ENCODE results near the gene RFTN2. TPM values are rescaled to one million over a fixed set of nuclear protein-coding genes. Genes with fewer than 3 reads are reported as not detected.
"Not testable (repeated sequence)": the region's sequence is repeated elsewhere in the genome, so short reads cannot be mapped to it uniquely, and the experiment has no call there.

The RFTN2 gene, protein sequence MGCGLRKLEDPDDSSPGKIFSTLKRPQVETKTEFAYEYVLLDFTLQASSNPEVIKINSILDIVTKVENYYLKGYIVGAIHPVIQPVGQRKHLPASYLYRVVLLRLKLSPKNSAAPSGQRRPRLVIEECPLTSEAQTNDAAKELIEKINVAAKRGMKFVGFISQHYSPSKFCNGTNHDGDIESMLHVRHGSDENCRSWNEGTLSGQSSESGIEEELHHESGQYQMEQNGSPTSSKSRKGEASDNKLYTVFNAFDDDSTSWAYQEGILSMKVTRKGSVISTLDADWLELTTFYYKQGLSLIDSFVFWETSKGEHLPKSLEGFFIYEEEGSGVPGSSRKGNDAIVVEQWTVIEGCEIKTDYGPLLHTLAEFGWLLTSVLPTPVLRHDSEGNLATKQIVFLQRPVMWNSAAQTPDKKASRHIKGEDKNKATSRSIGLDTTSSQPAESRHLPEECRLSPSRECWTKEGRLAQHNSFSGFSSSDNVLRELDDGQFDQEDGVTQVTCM
- not detected in 2 replicates for total RNA-seq

DNA sequence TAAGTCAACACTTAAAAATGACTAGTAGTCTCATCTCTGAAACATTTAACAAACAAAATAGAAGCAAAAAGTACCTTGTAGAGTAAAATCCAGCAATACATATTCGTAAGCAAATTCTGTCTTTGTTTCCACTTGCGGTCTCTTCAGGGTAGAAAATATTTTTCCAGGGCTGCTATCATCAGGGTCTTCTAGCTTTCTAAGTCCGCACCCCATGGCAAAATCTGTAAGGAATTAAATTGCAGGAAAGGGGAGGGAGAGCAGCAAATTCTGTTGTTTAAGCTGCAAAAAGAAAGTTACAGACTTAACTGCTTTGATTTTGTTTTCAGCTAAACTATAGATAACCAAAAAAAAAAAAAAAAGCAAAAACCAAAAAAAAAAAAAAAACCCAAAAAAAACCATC, at the start of gene RFTN2:
Gene RFTN2, minus strand, starts transcription at position 342 of the 400 bp plus-strand sequence. Its CDS starts 129 bp downstream, at position 213.
- intact Hi-C loops (cut with micrococcal nuclease), result no loop called here
- no peaks in the 10 kb centered on the region for H3K9me3 Mint-ChIP-seq
- H3K27me3 Mint-ChIP-seq (ENCODE audit: low read depth), result peaks cover 26% of the 10 kb centered on the region
- H3K4me3 Mint-ChIP-seq (ENCODE audit: low read depth), result no peak within 1 kb of the TSS
- DNase-seq (ENCODE audit: low spot score), result no peak
- no peak within 1 kb of the TSS for H3K27ac Mint-ChIP-seq
- no peaks in the 10 kb centered on the region for H3K36me3 Mint-ChIP-seq (ENCODE audit: low read depth)
- no peaks in the 10 kb centered on the region for H3K4me1 Mint-ChIP-seq (ENCODE audit: low read depth)

DNA sequence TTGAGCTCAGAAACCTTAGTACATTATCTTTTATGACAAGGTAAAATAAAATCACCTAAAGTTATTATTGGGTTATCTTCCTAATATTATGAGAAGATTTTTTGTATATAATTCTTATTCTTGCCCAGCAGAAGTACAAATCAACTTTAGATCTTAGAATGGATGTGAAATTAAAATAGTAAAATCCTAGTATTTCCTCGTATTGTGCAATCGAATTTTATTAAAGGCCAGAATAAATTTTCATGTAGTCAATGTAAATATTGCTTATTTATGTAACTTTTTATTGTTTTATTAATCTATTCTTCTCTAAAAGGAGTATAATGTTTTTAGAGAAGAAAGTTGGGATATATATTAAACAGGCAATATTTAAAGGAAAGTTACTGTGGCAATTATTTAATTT, 42.5 kb upstream of the RFTN2 start:
- DNase-seq (ENCODE audit: low spot score), result no peak
- intact Hi-C loops (cut with micrococcal nuclease), result no loop called here
- Mint-ChIP-seq H3K9me3 (no peaks in the 10 kb centered on the region), H3K27ac (no peak overlapping the region), H3K4me3 (ENCODE audit: low read depth) (no peak overlapping the region), H3K4me1 (ENCODE audit: low read depth) (peaks cover 7% of the 10 kb centered on the region), H3K36me3 (ENCODE audit: low read depth) (peaks cover 8% of the 10 kb centered on the region), H3K27me3 (ENCODE audit: low read depth) (no peaks in the 10 kb centered on the region)

DNA sequence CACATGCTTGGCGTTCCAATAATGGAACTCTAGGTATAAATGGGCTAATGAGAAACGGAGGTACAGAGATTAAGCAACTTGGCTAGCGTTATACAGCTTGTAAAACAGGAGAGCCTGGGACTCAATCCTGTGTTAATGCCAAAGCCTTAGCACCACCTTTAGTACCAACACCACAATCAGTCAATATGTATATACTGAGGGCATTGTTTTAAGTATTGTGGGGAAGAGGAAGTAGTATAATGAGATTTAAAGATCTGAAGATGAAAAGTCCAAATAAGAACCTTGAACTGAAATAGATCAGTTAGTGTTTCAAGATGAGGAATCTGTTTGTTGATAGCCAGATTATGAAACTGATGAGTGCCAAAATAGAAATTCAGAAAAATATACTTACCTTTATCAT, 37.9 kb upstream of the RFTN2 start:
- Mint-ChIP-seq H3K36me3 (ENCODE audit: low read depth) (peaks cover 38% of the 10 kb centered on the region), H3K9me3 (no peaks in the 10 kb centered on the region), H3K4me1 (ENCODE audit: low read depth) (peaks cover 34% of the 10 kb centered on the region), H3K4me3 (ENCODE audit: low read depth) (no peak overlapping the region), H3K27me3 (ENCODE audit: low read depth) (no peaks in the 10 kb centered on the region), H3K27ac (no peak overlapping the region)
- intact Hi-C loops (cut with micrococcal nuclease), result no loop called here
- no peak for DNase-seq (ENCODE audit: low spot score)

DNA sequence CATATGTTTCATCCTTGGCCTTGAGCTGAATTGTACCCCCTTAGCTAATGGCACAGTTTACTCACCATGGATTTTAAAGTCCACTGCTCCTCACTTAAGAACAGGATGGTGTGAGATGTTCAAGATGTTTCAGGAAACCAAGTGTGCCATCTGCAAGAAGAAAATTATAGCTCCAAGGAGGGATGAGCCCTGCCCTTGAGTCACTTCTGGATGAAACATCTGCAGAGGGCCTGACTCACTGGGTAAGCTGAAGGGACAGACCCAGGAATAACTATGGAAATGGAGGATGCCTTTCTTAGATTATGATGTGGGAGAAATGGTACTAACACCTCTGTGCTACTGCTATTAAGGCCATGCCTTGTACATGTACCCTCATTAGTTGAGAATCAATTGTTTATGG, 36.2 kb upstream of the RFTN2 start:
- no peak for DNase-seq (ENCODE audit: low spot score)
- Mint-ChIP-seq H3K36me3 (ENCODE audit: low read depth) (peaks cover 46% of the 10 kb centered on the region), H3K27me3 (ENCODE audit: low read depth) (no peaks in the 10 kb centered on the region), H3K27ac (no peak overlapping the region), H3K4me1 (ENCODE audit: low read depth) (peaks cover 42% of the 10 kb centered on the region), H3K4me3 (ENCODE audit: low read depth) (no peak overlapping the region), H3K9me3 (no peaks in the 10 kb centered on the region)
- intact Hi-C loops (cut with micrococcal nuclease), result no loop called here

DNA sequence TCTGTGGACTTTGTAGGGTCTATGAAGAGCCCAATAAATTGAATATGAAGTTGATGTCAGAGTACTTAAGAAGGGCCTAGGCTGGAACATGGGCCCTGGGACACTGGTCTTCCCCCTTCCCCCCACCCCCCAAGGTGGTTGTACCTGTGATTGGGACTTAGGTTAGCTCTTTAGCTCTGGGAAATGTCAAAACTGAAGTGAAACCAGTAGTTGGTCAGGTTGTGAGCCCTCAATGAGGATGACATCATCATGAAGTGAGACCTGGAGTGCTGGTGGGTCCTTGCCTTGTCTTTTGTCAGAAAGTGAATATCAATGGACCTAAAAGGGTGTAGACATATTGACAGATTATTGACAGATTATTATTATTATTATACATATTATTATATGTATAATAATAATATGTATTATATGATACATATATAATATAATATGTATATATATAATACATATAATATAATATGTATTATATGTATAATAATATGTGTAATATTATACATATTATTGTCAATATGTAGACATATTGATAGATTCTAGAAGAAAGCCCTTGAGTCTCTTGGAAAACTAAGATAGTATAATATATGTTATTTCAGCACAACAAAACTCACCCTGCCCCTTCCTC, 35.1 kb upstream of the RFTN2 start:
- no peak for DNase-seq (ENCODE audit: low spot score)
- no peak overlapping the region for H3K4me3 Mint-ChIP-seq (ENCODE audit: low read depth)
- H3K9me3 Mint-ChIP-seq, result no peaks in the 10 kb centered on the region
- peaks cover 47% of the 10 kb centered on the region for H3K36me3 Mint-ChIP-seq (ENCODE audit: low read depth)
- H3K27me3 Mint-ChIP-seq (ENCODE audit: low read depth), result no peaks in the 10 kb centered on the region
- H3K4me1 Mint-ChIP-seq (ENCODE audit: low read depth), result peaks cover 46% of the 10 kb centered on the region
- intact Hi-C loops (cut with micrococcal nuclease), result no loop called here
- no peak overlapping the region for H3K27ac Mint-ChIP-seq

DNA sequence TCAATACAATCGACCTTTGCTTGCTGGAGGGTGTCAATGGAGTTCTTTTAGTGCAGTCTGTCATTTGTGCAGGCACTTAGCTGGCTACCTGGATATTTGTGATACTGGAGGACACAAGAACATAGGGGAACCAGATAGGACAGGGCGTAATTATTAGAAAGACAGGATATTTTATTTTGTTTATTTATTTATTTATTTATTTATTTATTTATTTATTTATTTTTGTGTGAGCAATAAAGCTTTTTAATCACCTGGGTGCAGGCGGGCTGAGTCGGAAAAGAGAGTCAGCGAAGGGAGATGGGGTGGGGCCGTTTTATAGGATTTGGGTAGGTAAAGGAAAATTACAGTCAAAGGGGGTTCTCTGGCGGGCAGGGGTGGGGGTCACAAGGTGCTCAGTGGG, 33.8 kb upstream of the RFTN2 start:
- intact Hi-C loops (cut with micrococcal nuclease), result loop anchor here (5.0 to 10.0 kb wide), 3 partner anchors 277 to 416 kb away; no protein-coding TSS in a partner anchor
- peaks cover 50% of the 10 kb centered on the region for H3K4me1 Mint-ChIP-seq (ENCODE audit: low read depth)
- not testable (repeated sequence) for DNase-seq (ENCODE audit: low spot score); H3K27me3 Mint-ChIP-seq (ENCODE audit: low read depth); H3K27ac Mint-ChIP-seq; H3K4me3 Mint-ChIP-seq (ENCODE audit: low read depth); H3K9me3 Mint-ChIP-seq
- H3K36me3 Mint-ChIP-seq (ENCODE audit: low read depth), result peaks cover 45% of the 10 kb centered on the region

DNA sequence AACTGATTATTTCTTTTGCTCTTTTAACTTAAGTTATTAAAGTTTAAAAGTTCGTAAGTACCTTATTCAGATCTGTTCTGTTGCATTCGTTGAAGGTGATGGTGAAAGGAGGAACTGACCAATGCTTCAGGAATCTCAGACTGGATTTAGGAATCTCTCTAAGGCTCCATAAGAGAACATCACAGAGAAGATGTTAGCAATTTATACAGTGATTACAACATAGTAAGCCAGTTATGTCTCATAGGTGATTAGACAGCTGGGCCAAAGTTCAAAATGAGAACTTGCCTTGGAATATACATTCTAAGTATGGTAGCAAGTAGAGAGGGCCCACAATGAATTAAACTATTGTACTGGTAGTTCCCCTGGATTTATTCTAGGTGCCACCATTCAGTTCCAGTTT, 32.9 kb upstream of the RFTN2 start:
- H3K4me3 Mint-ChIP-seq (ENCODE audit: low read depth), result peak overlapping the region; percentile 66
- DNase-seq (ENCODE audit: low spot score), result no peak
- intact Hi-C loops (cut with micrococcal nuclease), result loop anchor here (1.0 to 10.0 kb wide), 4 partner anchors 276 to 588 kb away; no protein-coding TSS in a partner anchor
- H3K27ac Mint-ChIP-seq, result no peak overlapping the region
- H3K9me3 Mint-ChIP-seq, result no peaks in the 10 kb centered on the region
- H3K36me3 Mint-ChIP-seq (ENCODE audit: low read depth), result peaks cover 45% of the 10 kb centered on the region
- no peaks in the 10 kb centered on the region for H3K27me3 Mint-ChIP-seq (ENCODE audit: low read depth)
- H3K4me1 Mint-ChIP-seq (ENCODE audit: low read depth), result peaks cover 51% of the 10 kb centered on the region

DNA sequence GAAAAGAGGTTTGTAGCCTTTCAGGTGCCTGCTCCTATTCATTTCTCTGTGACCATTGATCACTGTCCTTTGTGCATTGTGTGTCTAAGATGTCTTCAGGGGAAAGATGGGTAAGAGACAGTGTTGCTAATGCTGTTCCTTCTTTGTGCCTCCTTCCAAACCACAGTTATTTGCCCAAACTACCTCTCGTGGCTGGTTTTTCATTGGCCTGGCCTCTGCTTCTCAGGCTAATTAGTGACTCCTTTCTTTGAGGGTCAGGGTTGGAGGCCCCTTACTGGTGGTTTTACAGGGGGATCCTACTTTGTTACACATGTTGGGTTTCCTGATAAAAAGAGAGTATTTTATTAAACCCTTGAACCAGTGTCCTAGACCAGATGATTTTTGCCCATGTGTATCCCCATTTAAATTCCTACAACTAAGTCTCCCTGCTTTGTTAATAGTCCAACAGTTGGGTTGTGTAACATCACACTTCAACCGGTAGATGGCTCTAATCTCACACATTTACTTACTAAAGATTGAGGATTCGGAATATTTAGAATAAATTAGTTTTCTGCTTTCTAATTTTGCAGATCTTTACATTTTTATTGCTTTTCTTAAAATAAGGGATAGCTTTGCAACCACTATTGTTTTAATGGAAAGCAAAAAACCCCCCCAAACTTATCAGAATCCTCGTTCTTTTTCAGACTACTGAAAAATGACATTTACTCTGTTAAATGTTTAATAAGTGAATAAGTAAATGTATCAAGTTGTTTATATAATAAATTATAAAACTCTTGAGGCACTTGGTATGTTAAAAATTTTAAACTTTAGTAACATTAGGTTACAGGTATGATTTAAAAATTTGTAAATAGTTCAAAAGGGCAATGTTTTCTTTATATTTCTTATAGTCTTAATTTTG, 32.2 kb upstream of the RFTN2 start:
- Mint-ChIP-seq H3K9me3 (peaks cover 2% of the 10 kb centered on the region), H3K4me1 (ENCODE audit: low read depth) (peaks cover 43% of the 10 kb centered on the region), H3K36me3 (ENCODE audit: low read depth) (peaks cover 38% of the 10 kb centered on the region), H3K27me3 (ENCODE audit: low read depth) (no peaks in the 10 kb centered on the region), H3K27ac (no peak overlapping the region), H3K4me3 (ENCODE audit: low read depth) (peak overlapping the region; percentile 92)
- intact Hi-C loops (cut with micrococcal nuclease), result loop anchor here (1.0 to 10.0 kb wide), 6 partner anchors 71 to 589 kb away; partner anchors contain the start of gene MOB4
- DNase-seq (ENCODE audit: low spot score), result no peak

DNA sequence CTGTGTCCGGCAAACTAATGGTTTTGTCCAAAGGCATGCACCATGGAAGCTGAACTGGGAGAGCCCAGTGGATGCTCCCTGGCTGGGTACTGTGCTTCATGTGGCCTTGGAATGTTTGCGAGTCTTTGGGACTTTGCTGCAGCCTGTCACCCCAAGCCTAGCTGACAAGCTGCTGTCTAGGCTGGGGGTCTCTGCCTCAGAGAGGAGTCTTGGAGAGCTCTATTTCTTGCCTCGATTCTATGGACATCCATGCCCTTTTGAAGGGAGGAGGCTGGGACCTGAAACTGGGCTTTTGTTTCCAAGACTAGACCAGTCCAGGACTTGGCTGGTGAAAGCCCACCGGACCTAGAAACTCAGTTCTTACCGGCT, 31.4 kb upstream of the RFTN2 start:
- Mint-ChIP-seq H3K27me3 (ENCODE audit: low read depth) (no peaks in the 10 kb centered on the region), H3K36me3 (ENCODE audit: low read depth) (peaks cover 38% of the 10 kb centered on the region), H3K4me3 (ENCODE audit: low read depth) (peak overlapping the region; percentile 92), H3K9me3 (peaks cover 3% of the 10 kb centered on the region), H3K4me1 (ENCODE audit: low read depth) (peaks cover 43% of the 10 kb centered on the region), H3K27ac (no peak overlapping the region)
- DNase-seq (ENCODE audit: low spot score), result no peak
- intact Hi-C loops (cut with micrococcal nuclease), result loop anchor here (1.0 to 10.0 kb wide), 5 partner anchors 71 to 418 kb away; partner anchors contain the start of gene MOB4

DNA sequence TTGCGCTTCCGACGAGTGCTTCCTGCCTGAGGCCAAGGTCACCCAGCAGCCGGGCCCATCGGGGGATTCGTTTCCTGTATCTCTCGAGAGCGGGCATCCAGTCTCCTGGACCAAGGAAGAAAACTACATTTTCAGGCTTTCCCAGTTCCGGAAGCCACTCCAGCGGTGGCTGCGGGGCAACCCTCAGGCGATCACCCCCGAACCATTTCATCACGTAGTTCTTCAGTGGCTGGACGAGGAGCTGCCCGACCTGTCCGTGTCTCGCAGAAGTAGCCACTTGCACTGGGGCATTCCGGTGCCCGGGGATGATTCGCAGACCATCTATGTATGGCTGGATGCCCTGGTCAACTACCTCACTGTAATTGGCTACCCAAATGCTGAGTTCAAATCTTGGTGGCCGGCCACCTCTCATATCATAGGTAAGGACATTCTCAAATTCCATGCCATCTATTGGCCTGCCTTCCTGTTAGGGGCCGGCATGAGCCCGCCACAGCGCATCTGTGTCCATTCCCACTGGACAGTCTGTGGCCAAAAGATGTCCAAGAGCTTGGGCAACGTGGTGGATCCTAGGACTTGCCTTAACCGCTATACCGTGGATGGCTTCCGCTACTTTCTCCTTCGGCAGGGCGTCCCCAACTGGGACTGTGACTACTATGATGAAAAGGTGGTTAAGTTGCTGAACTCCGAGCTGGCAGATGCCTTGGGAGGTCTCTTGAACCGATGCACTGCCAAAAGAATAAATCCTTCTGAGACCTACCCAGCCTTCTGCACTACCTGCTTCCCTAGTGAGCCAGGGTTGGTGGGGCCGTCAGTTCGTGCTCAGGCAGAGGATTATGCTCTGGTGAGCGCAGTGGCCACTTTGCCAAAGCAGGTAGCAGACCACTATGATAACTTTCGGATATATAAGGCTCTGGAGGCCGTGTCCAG, 30.8 kb upstream of the RFTN2 start:
- H3K27ac Mint-ChIP-seq, result peak overlapping the region; percentile 81
- peak; percentile 39 for DNase-seq (ENCODE audit: low spot score)
- intact Hi-C loops (cut with micrococcal nuclease), result loop anchor here (1.0 to 10.0 kb wide), 6 partner anchors 206 to 1067 kb away; partner anchors contain the start of genes CCDC150, COQ10B and HSPE1
- H3K9me3 Mint-ChIP-seq, result peaks cover 3% of the 10 kb centered on the region
- peak overlapping the region; percentile 92 for H3K4me3 Mint-ChIP-seq (ENCODE audit: low read depth)
- peaks cover 33% of the 10 kb centered on the region for H3K36me3 Mint-ChIP-seq (ENCODE audit: low read depth)
- no peaks in the 10 kb centered on the region for H3K27me3 Mint-ChIP-seq (ENCODE audit: low read depth)
- H3K4me1 Mint-ChIP-seq (ENCODE audit: low read depth), result peaks cover 45% of the 10 kb centered on the region

DNA sequence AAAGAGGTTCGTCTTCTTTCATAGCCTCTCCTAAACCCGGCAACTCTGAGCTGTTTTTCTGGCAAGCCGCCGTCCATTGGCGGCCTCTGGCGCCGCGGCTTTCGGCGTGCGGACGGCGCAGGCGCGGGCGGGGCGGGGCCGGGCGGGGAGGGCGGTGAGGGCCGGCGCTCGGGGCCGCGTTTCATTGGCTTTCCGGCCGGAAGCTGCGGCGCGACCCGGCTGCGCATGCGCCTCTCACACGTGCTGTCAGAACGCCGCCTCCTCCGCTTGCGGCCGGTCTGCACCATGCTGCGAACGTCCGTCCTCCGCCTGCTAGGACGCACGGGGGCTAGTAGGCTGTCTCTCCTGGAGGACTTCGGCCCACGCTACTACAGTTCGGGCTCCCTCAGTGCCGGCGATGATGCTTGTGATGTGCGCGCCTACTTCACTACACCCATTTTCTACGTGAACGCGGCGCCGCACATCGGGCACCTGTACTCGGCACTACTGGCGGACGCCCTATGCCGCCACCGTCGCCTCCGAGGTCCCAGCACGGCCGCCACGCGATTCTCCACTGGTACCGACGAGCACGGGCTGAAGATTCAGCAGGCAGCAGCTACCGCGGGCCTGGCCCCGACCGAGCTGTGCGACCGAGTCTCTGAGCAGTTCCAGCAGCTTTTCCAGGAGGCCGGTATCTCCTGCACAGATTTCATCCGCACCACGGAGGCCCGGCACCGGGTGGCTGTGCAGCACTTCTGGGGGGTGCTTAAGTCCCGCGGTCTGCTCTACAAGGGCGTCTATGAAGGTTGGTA, 29.9 kb upstream of the RFTN2 start, which contains the start of gene MARS2:
Gene MARS2, plus strand, starts transcription at position 249 of the 791 bp plus-strand sequence. Its CDS starts 37 bp downstream, at position 286.
- peaks cover 49% of the 10 kb centered on the region for H3K4me1 Mint-ChIP-seq (ENCODE audit: low read depth)
- no peaks in the 10 kb centered on the region for H3K27me3 Mint-ChIP-seq (ENCODE audit: low read depth)
- H3K36me3 Mint-ChIP-seq (ENCODE audit: low read depth), result peaks cover 31% of the 10 kb centered on the region
- DNase-seq (ENCODE audit: low spot score), result peak; percentile 90
- peak within 1 kb of the TSS; percentile 85 for H3K27ac Mint-ChIP-seq
- H3K9me3 Mint-ChIP-seq, result peaks cover 6% of the 10 kb centered on the region
- intact Hi-C loops (cut with micrococcal nuclease), result loop anchor here (1.0 to 10.0 kb wide), 6 partner anchors 205 to 1066 kb away; partner anchors contain the start of genes CCDC150, COQ10B and HSPE1
- H3K4me3 Mint-ChIP-seq (ENCODE audit: low read depth), result peak within 1 kb of the TSS; percentile 92

Measured in activated T-helper 2 cell treated with anti-CD3 and anti-CD28 coated beads, Interferon-gamma antibody, Interleukin-2, Interleukin-4, amounts not matched to agents 10 μg/mL and 5 μg/mL and 100 μg/mL, durations not matched to agents 14 hours and 24 hours and 36 hours (primary cell).